Activated CD4-positive, alpha-beta memory T cell treated with anti-CD3 and anti-CD28 coated beads for 36 hours (primary cell): ENCODE data around the gene PARD6B. TPM values are rescaled to one million over a fixed set of nuclear protein-coding genes. Genes with fewer than 3 reads are reported as not detected.
A peak's percentile ranks its signal among the peaks of the same experiment; 100 is the strongest.

Experiments used
- CTCF ChIA-PET: fragments of 350-600 bp; sonication (Branson Sonifier 250); formaldehyde crosslinking; loops from one replicate; lab custom pipeline; 2021; ENCODE audit warnings: antibody characterized with exemption, inconsistent platforms; lab: Charles Lee
- POLR2A ChIA-PET: fragments of 350-600 bp; sonication (Branson Sonifier 250); formaldehyde crosslinking; loops from one replicate; lab custom pipeline; 2021; ENCODE audit warnings: antibody characterized with exemption; lab: Charles Lee
- DNase-seq: peaks from one replicate; pipeline ENCODE4 v3.0.0-alpha.2; 2020
- H3K27ac Mint-ChIP-seq: one replicate; pipeline ENCODE4 v1.8.0; 2021; ENCODE audit warnings: mixed read lengths
- H3K27me3 Mint-ChIP-seq: one replicate; pipeline ENCODE4 v1.8.0; 2021; ENCODE audit warnings: mixed read lengths
- H3K36me3 Mint-ChIP-seq: one replicate; pipeline ENCODE4 v1.8.0; 2021; ENCODE audit warnings: mixed read lengths
- H3K4me1 Mint-ChIP-seq: one replicate; pipeline ENCODE4 v1.8.0; 2021; ENCODE audit warnings: low read depth, mixed read lengths
- H3K4me3 Mint-ChIP-seq: one replicate; pipeline ENCODE4 v1.8.0; 2021; ENCODE audit warnings: mild to moderate bottlenecking, mixed read lengths
- H3K9me3 Mint-ChIP-seq: one replicate; pipeline ENCODE4 v1.8.0; 2021; ENCODE audit warnings: mixed read lengths
- intact Hi-C: fragments of 100-400 bp; cut with micrococcal nuclease; formaldehyde crosslinking; loops from one replicate; pipeline ENCODE4 v1.15.1; 2023
- total RNA-seq, 2 experiments: library from RNA; stranded (reverse); gene quantifications; one replicate each; pipeline ENCODE4 v1.2.3, GENCODE V29; 2021

Gene PARD6B
- total RNA-seq, 2 experiments from 2014 or later: 6.3 to 8.2 TPM

DNA sequence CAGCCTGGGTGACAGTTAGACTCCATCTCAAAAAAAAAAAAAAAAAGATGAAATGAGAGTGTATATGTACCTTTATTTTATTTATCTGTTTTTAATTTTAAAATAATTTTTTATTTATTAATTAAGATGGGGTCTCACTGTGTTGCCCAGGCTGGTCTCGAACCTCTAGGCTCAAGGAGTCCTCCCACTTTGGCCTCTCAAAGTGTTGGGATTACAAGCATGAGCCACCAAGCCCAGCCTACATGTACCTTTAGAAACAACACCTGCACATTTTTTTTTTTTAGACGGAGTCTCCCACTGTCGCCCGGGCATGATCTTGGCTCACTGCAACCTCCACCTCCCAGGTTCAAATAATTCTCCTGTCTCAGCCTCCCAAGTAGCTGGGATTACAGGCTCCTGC is 12.1 kb upstream of the PARD6B start:
- no peaks in the 10 kb centered on the region for H3K9me3 Mint-ChIP-seq
- no peaks in the 10 kb centered on the region for H3K4me1 Mint-ChIP-seq
- no peak overlapping the region for H3K27ac Mint-ChIP-seq
- POLR2A ChIA-PET: no interaction called here
- CTCF ChIA-PET: no interaction called here
- no peak overlapping the region for H3K4me3 Mint-ChIP-seq
- DNase-seq: no peak
- no peaks in the 10 kb centered on the region for H3K36me3 Mint-ChIP-seq
- intact Hi-C loops: no loop called here
- peaks cover 1% of the 10 kb centered on the region for H3K27me3 Mint-ChIP-seq

DNA sequence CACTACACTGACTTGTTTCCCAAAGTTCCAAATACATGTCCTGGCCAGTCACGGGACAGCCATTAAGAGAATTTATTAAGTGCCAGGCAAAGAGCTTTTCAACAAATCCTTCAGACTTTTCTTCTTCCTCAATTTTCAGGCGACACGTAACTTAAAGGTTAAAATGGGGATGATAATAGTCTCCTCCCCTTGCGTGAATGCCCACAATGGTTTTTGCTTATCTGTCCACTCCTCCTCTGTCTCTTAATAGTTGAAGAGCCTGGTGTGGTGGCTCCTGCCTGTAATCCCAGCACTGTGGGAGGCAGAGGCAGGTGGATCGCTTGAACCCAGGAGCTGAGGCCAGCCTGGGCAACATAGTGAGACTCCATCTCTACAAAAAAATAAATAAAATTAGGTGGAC is 11.4 kb upstream of the PARD6B start:
- Mint-ChIP-seq H3K4me1 (no peaks in the 10 kb centered on the region), H3K27ac (no peak overlapping the region), H3K36me3 (no peaks in the 10 kb centered on the region), H3K27me3 (no peaks in the 10 kb centered on the region), H3K9me3 (no peaks in the 10 kb centered on the region), H3K4me3 (no peak overlapping the region)
- intact Hi-C loops: no loop called here
- ChIA-PET POLR2A (interaction anchor here (0.8 kb wide), 1 partner anchor 53 kb away, joined by 3 read pairs; no protein-coding TSS in a partner anchor), CTCF (no interaction called here)
- DNase-seq: no peak

DNA sequence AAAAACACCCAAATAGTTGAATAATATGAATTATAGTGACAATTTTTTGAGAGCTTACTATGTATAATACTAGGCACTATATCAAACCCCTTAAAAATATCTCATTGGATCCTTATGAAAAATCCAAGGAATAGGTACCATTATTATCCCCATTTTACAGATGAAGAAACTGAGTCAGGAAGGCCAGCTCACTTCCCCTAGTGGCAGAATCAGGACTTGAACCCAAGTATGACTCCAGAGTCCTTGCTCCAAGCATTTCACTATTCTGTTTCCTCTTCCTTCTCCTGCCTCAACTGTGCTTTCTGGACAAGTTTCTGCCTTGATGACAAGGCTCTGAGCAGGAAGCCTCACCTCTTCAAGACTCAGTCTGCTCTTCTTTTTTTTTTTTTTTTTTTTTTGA is 10.8 kb upstream of the PARD6B start:
- Mint-ChIP-seq H3K36me3 (no peaks in the 10 kb centered on the region), H3K4me3 (no peak overlapping the region), H3K4me1 (no peaks in the 10 kb centered on the region), H3K27me3 (no peaks in the 10 kb centered on the region), H3K9me3 (no peaks in the 10 kb centered on the region), H3K27ac (no peak overlapping the region)
- ChIA-PET CTCF (no interaction called here), POLR2A (interaction anchor here (0.8 kb wide), 1 partner anchor 54 kb away, joined by 3 read pairs; no protein-coding TSS in a partner anchor)
- DNase-seq: no peak
- intact Hi-C loops: no loop called here

DNA sequence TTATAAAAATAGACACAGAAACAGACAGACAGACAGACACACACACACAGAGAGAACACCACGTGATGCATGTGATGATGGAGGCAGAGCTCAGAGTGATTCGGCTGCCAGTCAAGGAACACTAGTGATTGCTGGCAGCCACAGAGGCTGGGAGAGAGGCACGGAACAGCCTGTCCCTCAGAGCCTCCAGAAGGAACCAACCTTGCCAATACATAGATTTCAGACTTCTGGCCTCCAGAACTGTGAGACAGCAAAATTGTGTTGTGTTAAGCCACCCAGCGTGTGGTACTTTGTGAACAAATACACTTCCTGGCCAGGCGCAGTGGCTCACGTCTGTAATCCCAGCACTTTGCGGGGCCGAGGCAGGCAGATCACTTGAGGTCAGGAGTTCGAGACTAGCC is 9.5 kb upstream of the PARD6B start:
- DNase-seq: no peak
- intact Hi-C loops: no loop called here
- Mint-ChIP-seq H3K36me3 (no peaks in the 10 kb centered on the region), H3K4me3 (no peak overlapping the region), H3K27ac (no peak overlapping the region), H3K4me1 (peaks cover 7% of the 10 kb centered on the region), H3K27me3 (no peaks in the 10 kb centered on the region), H3K9me3 (no peaks in the 10 kb centered on the region)
- ChIA-PET POLR2A (no interaction called here), CTCF (no interaction called here)

DNA sequence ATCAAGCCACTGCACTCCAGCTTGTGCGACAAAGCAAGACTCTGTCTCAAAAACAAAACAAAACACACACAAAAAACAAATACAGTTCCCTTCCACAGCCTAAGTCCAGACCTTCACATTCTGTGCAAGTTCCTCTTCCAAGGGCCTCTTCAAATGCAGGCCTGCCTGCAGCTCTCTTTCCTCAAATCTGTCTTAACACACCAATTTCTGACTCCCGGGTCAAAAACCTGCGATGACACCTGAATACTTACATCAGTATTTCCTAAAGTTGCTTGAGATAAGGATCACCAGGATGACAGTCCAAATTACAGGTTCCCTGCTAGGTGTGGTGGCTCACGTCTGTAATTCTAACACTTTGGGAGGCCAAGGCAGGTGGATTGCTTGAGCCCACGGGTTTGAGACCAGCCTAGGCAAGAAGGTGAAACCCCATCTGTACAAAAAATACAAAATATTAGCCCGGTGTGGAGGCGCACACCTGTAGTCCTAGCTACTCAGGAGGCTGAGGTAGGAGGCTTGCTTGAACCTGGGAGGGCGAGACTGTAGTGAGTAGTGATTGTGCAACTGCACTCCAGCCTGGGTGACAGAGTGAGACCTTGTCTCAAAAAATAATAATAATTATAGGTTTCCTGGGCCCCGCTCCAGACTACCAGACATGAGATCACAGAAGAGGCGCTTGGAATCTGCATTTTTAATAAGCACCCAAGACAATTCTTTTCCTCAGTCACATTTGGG is 8.8 kb upstream of the PARD6B start:
- ChIA-PET POLR2A (no interaction called here), CTCF (interaction anchor here (3.1 kb wide), 1 partner anchor 27 kb away, joined by 23 read pairs; no protein-coding TSS in a partner anchor)
- Mint-ChIP-seq H3K36me3 (no peaks in the 10 kb centered on the region), H3K27me3 (no peaks in the 10 kb centered on the region), H3K27ac (no peak overlapping the region), H3K9me3 (no peaks in the 10 kb centered on the region), H3K4me1 (peaks cover 14% of the 10 kb centered on the region), H3K4me3 (no peak overlapping the region)
- intact Hi-C loops: no loop called here
- DNase-seq: no peak

DNA sequence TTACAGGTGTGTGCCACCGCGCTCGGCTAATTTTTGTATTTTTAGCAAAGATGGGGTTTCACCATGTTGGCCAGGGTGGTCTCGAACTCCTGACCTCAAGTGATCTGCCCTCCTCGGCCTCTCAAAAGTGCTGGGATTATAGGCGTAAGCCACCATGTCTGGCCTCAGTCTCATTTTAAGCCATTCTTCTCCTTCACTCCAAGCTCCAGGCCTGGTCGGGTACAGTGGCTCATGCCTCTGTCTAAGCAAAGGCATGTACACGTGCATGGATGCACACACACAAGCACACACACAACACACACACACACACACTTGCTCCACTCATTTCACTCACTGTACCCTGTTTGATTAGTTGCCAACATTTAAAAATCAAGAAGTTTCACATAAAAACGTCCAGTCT is 7.7 kb upstream of the PARD6B start:
- peaks cover 18% of the 10 kb centered on the region for H3K4me1 Mint-ChIP-seq
- intact Hi-C loops: no loop called here
- no peaks in the 10 kb centered on the region for H3K36me3 Mint-ChIP-seq
- H3K27ac Mint-ChIP-seq: no peak overlapping the region
- no peaks in the 10 kb centered on the region for H3K9me3 Mint-ChIP-seq
- no peak overlapping the region for H3K4me3 Mint-ChIP-seq
- DNase-seq: no peak
- H3K27me3 Mint-ChIP-seq: no peaks in the 10 kb centered on the region
- CTCF ChIA-PET: interaction anchor here (1.5 to 3.1 kb wide), 4 partner anchors 9 to 71 kb away, joined by 5 to 23 read pairs (median 6); partner anchors contain the start of gene BCAS4
- POLR2A ChIA-PET: no interaction called here

DNA sequence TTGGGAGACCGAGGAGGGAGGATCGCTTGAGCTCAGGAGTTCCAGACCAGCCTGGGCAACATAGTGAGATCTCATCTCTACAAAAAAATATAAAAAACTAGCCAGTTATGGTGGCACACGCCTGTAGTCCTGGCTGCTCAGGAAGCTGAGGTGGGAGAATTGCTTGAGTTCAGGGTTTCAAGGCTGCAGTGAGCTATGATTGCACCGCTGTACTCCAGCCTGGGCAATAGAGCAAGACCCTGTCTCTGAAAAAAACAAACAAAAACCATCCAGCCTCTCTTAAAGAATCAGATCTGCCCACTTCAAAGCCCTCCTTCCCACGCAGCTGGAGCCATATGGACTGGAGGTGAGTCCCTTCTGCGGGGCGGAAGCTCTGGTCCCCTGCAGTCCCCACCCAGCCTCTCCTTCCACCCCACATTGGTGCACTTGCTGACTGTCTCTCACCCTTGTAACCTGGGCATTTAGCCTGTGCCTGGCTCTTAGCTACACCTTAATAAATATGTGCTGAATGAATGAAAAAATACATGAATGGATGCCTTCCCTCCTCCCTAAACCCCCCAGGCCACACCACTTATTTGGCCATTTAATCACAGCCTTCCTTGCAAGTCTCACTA is 7.2 kb upstream of the PARD6B start:
- POLR2A ChIA-PET: interaction anchor here (1.2 kb wide), 1 partner anchor 70 kb away, joined by 4 read pairs; the partner anchor contains the start of gene BCAS4
- intact Hi-C loops: no loop called here
- Mint-ChIP-seq H3K4me1 (peaks cover 24% of the 10 kb centered on the region), H3K27me3 (no peaks in the 10 kb centered on the region), H3K27ac (no peak overlapping the region), H3K9me3 (no peaks in the 10 kb centered on the region), H3K4me3 (no peak overlapping the region), H3K36me3 (no peaks in the 10 kb centered on the region)
- CTCF ChIA-PET: interaction anchor here (1.1 to 3.1 kb wide), 5 partner anchors 9 to 258 kb away, joined by 4 to 23 read pairs (median 6); partner anchors contain the start of gene BCAS4
- peak; percentile 22 for DNase-seq

DNA sequence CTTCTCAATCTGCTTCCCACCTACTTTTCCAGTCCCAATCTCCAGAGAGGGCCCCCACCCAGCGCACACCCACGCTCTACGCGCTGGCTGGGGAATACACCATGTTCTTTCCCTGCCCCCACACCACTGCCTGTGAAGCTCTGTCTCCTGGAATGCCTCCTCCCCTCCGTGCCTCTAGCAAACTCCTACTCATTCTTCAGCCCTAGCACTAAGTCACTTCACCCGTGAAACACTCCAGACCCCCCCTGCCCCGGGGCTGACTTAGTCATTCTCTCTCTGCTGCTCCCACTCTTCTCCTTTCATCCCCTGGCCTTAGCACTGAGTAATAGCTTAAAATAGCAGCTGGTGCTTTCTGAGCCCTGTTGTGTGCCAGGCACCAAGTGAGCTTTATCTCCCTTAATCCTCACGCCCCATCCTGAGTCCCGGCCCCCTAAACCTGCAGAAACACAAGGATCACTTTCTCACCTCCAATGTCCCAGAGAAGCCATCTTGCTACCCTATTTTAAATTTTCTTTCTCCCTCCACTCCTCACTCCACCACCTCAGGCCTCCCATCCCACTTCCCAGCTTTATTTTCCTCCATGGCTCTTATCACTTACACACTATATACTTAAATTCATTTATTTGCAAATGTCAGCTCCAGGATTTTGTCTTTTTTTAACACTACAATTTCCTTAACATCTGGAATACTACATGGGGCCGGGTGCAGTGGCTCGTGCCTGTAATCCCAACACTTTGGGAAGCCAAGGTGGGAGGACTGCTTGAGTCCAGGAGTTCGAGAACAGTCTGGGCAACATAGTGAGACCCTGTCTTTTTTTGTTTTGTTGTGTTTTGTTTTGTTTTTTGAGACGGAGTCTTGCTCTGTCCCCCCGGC is 6.3 kb upstream of the PARD6B start:
- Mint-ChIP-seq H3K9me3 (no peaks in the 10 kb centered on the region), H3K4me3 (no peak overlapping the region), H3K27ac (no peak overlapping the region), H3K36me3 (no peaks in the 10 kb centered on the region), H3K27me3 (no peaks in the 10 kb centered on the region), H3K4me1 (peaks cover 28% of the 10 kb centered on the region)
- DNase-seq: peak; percentile 91
- CTCF ChIA-PET: interaction anchor here (0.6 to 3.1 kb wide), 8 partner anchors 8 to 523 kb away, joined by 3 to 23 read pairs (median 4); partner anchors contain the start of gene BCAS4
- intact Hi-C loops: no loop called here
- POLR2A ChIA-PET: interaction anchor here (0.6 to 1.2 kb wide), 2 partner anchors 21 to 69 kb away, joined by 4 read pairs; partner anchors contain the start of gene BCAS4

DNA sequence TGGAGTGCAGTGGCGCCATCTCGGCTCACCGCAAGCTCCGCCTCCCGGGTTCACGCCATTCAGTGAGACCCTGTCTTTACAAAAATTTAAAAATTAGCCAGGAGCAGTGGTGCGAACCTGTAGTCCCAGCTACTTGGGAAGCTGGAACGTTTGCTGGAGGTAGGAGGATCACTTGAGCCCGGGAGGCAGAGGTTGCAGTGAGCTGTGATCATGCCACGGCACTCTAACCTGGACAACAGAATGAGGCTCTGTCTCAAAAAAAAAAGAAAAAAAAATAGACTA is 5.7 kb upstream of the PARD6B start:
- POLR2A ChIA-PET: interaction anchor here (0.6 kb wide), 1 partner anchor 20 kb away, joined by 4 read pairs; no protein-coding TSS in a partner anchor
- no peaks in the 10 kb centered on the region for H3K9me3 Mint-ChIP-seq
- CTCF ChIA-PET: interaction anchor here (0.6 to 1.9 kb wide), 3 partner anchors 9 to 524 kb away, joined by 3 to 4 read pairs (median 3); partner anchors contain the start of gene BCAS4
- no peak overlapping the region for H3K4me3 Mint-ChIP-seq
- no peaks in the 10 kb centered on the region for H3K36me3 Mint-ChIP-seq
- DNase-seq: no peak
- H3K4me1 Mint-ChIP-seq: peaks cover 31% of the 10 kb centered on the region
- intact Hi-C loops: no loop called here
- H3K27ac Mint-ChIP-seq: no peak overlapping the region
- H3K27me3 Mint-ChIP-seq: no peaks in the 10 kb centered on the region

DNA sequence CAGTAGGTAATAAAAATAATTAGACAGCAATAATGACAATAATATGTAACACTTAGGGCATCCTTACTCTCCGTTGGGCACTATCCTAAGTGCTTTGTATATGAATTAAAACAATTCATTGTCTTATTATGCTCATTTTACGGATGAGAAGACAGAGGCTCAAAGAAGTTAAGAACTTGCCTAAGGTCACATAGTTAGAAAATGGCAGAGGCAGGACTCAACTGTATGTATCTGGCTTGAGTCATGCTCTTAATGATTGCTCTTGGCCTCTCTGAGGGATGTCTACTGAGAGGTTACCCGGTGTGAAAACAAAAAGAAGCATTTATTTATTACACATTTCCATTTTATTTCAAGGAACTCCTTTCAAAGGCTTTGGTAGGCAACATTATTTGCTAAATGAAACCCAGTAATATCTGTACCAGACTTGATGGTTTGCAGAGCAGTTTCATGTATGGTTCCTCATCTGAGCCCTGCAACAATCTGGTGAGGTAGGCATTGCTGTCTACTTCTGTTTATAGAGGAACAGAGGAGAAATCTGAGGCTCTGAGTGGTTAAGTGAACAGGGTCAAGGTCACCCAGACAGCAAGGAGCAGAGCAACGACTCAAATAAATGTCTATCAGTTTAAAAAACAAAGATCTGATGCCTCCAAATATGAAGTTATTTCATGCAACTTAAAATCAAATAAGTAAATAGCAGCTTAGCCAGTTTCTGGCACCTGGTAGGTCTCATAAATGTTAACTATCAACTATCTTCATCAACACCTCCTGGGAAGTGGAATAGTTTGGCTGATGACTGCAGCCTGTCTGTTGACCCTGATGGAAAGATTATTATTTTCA is 4.2 kb upstream of the PARD6B start:
- POLR2A ChIA-PET: no interaction called here
- peak; percentile 13 for DNase-seq
- H3K4me3 Mint-ChIP-seq: no peak overlapping the region

More for the DNA sequence above, 4.2 kb upstream of the PARD6B start:
- H3K27ac Mint-ChIP-seq: peak overlapping the region; percentile 50
- no peaks in the 10 kb centered on the region for H3K27me3 Mint-ChIP-seq
- intact Hi-C loops: loop anchor here (1.0 kb wide), 1 partner anchor 19 kb away; no protein-coding TSS in a partner anchor
- peaks cover 32% of the 10 kb centered on the region for H3K4me1 Mint-ChIP-seq
- CTCF ChIA-PET: interaction anchor here (0.7 to 1.7 kb wide), 3 partner anchors 22 to 91 kb away, joined by 3 to 9 read pairs (median 4); partner anchors contain the start of gene BCAS4
- no peaks in the 10 kb centered on the region for H3K36me3 Mint-ChIP-seq
- no peaks in the 10 kb centered on the region for H3K9me3 Mint-ChIP-seq
